Breast epithelium (tissue), 3 donors: ENCODE results near the gene MFAP2.

Experiments
- POLR2A ChIP-seq: fragments of 450-650 bp; IDR thresholded peaks from one replicate; pipeline ENCODE4 v1.6.1; 2016; ENCODE audit warnings: antibody characterized with exemption, mild to moderate bottlenecking, moderate library complexity
- TF ChIP-seq, protein P1 (sequence below), 3 donors: fragments of 450-650 bp; IDR thresholded peaks; one replicate each; pipeline ENCODE4 v1.5.1; 2016 to 2017; ENCODE audit warnings: antibody characterized with exemption in 3 of 3, mild to moderate bottlenecking in 3 of 3, moderate library complexity in 3 of 3

DNA sequence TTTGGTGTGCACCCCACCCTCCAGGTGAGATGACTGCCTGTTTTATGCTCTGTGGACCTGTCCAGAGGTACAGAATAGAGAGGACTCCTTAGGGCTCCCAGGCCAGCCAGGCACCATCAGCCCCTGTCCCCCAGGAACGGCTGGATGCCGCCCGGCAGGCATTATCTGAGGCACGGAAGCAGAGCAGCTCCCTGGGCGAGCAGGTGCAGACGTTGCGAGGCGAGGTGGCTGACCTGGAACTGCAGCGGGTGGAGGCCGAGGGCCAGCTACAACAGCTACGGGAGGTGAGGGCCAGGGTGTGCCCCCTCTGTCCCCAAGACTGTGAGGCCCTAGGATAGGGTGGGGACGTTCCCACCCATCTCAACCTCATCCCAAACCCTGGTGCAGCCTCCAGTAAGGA is 10.8 kb downstream of the MFAP2 start:
- TF ChIP-seq, protein P1, sequence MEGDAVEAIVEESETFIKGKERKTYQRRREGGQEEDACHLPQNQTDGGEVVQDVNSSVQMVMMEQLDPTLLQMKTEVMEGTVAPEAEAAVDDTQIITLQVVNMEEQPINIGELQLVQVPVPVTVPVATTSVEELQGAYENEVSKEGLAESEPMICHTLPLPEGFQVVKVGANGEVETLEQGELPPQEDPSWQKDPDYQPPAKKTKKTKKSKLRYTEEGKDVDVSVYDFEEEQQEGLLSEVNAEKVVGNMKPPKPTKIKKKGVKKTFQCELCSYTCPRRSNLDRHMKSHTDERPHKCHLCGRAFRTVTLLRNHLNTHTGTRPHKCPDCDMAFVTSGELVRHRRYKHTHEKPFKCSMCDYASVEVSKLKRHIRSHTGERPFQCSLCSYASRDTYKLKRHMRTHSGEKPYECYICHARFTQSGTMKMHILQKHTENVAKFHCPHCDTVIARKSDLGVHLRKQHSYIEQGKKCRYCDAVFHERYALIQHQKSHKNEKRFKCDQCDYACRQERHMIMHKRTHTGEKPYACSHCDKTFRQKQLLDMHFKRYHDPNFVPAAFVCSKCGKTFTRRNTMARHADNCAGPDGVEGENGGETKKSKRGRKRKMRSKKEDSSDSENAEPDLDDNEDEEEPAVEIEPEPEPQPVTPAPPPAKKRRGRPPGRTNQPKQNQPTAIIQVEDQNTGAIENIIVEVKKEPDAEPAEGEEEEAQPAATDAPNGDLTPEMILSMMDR (IDR thresholded peaks at IDR 0.05), result no peak
- no peak for TF ChIP-seq POLR2A
